ENCODE results near the gene KRTAP5-6.

KRTAP5-6 gene

GRCh38 chr11:1696608-1697570, at the start of gene KRTAP5-6:
Gene KRTAP5-6 (plus strand): TSS chr11:1697195. CDS start chr11:1697246, 51 bp downstream.
- DNase-seq: no peak

GRCh38 chr11:1647901-1648652, 48.9 kb upstream of the KRTAP5-6 start:
- no peak for DNase-seq

GRCh38 chr11:1648653-1649420, 48.2 kb upstream of the KRTAP5-6 start:
- no peak for DNase-seq

GRCh38 chr11:1650034-1650917, 46.7 kb upstream of the KRTAP5-6 start:
- DNase-seq: no peak

GRCh38 chr11:1650918-1651262, 46.1 kb upstream of the KRTAP5-6 start:
- DNase-seq: peak; percentile 50

- DNase-seq: no peak
These were observed 45.5 kb upstream of the KRTAP5-6 start for GRCh38 chr11:1651411-1651980.

- no peak for DNase-seq
These were observed 45.0 kb upstream of the KRTAP5-6 start for GRCh38 chr11:1652026-1652425.

- DNase-seq: no peak
These were observed 44.6 kb upstream of the KRTAP5-6 start for GRCh38 chr11:1652442-1652770.

GRCh38 chr11:1652771-1653540, 44.0 kb upstream of the KRTAP5-6 start:
- DNase-seq: no peak

GRCh38 chr11:1653541-1654387, 43.2 kb upstream of the KRTAP5-6 start:
- no peak for DNase-seq

- no peak for DNase-seq
These were observed 42.4 kb upstream of the KRTAP5-6 start for GRCh38 chr11:1654388-1655167.

- DNase-seq: no peak
These were observed 41.6 kb upstream of the KRTAP5-6 start for GRCh38 chr11:1655168-1656060.

GRCh38 chr11:1656061-1656441, 40.9 kb upstream of the KRTAP5-6 start:
- no peak for DNase-seq

- DNase-seq: no peak
These were observed 40.3 kb upstream of the KRTAP5-6 start for GRCh38 chr11:1656670-1657069.

- no peak for DNase-seq
These were observed 37.5 kb upstream of the KRTAP5-6 start for GRCh38 chr11:1659506-1659905.

GRCh38 chr11:1660111-1660867, 36.7 kb upstream of the KRTAP5-6 start:
- no peak for DNase-seq
